Melanocyte of skin (primary cell): Measurements from ENCODE around the gene NMUR2. TPM values are rescaled to one million over a fixed set of nuclear protein-coding genes. Genes with fewer than 3 reads are reported as not detected.

Experiments
- total RNA-seq, 2 donors: library from RNA; depleted of rRNA; stranded (reverse); fragments of >200 nt; gene quantifications; 2 replicates each; pipeline ENCODE4 v1.2.3, GENCODE V29; 2012

Gene NMUR2, protein sequence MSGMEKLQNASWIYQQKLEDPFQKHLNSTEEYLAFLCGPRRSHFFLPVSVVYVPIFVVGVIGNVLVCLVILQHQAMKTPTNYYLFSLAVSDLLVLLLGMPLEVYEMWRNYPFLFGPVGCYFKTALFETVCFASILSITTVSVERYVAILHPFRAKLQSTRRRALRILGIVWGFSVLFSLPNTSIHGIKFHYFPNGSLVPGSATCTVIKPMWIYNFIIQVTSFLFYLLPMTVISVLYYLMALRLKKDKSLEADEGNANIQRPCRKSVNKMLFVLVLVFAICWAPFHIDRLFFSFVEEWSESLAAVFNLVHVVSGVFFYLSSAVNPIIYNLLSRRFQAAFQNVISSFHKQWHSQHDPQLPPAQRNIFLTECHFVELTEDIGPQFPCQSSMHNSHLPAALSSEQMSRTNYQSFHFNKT
- total RNA-seq, result not detected

GRCh38 chr5:152405145-152405544 is at the start of gene NMUR2:
Gene NMUR2 (minus strand): TSS chr5:152405279. CDS start chr5:152405113, 166 bp downstream.

